Ovary (tissue), 3 donors: Measurements from ENCODE around the gene CLEC16A.

Experiments
- EP300 ChIP-seq: sonication (generic); formaldehyde crosslinking; IDR thresholded peaks from one replicate; pipeline ENCODE4 v1.6.1; 2017; ENCODE audit warnings: antibody characterized with exemption
- POLR2A ChIP-seq: fragments of 450-650 bp; IDR thresholded peaks from one replicate; pipeline ENCODE4 v1.6.1; 2017; ENCODE audit warnings: antibody characterized with exemption, mild to moderate bottlenecking, moderate library complexity
- TF ChIP-seq, protein P1 (sequence below), 3 donors: fragments of 450-650 bp in 2 of 3; fragments of 200-600 bp in 1 of 3; IDR thresholded peaks; one replicate each; pipeline versions ENCODE4 v1.5.1 to v1.8.0; 2016 to 2022; ENCODE audit warnings: antibody characterized with exemption in 3 of 3, mild to moderate bottlenecking in 1 of 3
- donor health status: DM: no; HTN: no; CAD: no.

- TF ChIP-seq, protein P1, sequence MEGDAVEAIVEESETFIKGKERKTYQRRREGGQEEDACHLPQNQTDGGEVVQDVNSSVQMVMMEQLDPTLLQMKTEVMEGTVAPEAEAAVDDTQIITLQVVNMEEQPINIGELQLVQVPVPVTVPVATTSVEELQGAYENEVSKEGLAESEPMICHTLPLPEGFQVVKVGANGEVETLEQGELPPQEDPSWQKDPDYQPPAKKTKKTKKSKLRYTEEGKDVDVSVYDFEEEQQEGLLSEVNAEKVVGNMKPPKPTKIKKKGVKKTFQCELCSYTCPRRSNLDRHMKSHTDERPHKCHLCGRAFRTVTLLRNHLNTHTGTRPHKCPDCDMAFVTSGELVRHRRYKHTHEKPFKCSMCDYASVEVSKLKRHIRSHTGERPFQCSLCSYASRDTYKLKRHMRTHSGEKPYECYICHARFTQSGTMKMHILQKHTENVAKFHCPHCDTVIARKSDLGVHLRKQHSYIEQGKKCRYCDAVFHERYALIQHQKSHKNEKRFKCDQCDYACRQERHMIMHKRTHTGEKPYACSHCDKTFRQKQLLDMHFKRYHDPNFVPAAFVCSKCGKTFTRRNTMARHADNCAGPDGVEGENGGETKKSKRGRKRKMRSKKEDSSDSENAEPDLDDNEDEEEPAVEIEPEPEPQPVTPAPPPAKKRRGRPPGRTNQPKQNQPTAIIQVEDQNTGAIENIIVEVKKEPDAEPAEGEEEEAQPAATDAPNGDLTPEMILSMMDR (IDR thresholded peaks at IDR 0.05): no peak
- TF ChIP-seq POLR2A (no peak), EP300 (no peak)
These were observed 212.8 kb downstream of the CLEC16A start for GRCh38 chr16:11157143-11157542.
